ENCODE results near the gene RASGRP4. TPM values are rescaled to one million over a fixed set of nuclear protein-coding genes. Genes with fewer than 3 reads are reported as not detected.
"Not testable (repeated sequence)": the region's sequence is repeated elsewhere in the genome, so short reads cannot be mapped to it uniquely, and the experiment has no call there.

The RASGRP4 gene
- total RNA-seq, 1 donor from 2014 or later = not detected

GRCh38 chr19:38375098-38375493 is 50.9 kb downstream of the RASGRP4 start:
- DNase-seq (ENCODE audit: extremely low read depth, low read depth, low spot score) = no peak

DNA sequence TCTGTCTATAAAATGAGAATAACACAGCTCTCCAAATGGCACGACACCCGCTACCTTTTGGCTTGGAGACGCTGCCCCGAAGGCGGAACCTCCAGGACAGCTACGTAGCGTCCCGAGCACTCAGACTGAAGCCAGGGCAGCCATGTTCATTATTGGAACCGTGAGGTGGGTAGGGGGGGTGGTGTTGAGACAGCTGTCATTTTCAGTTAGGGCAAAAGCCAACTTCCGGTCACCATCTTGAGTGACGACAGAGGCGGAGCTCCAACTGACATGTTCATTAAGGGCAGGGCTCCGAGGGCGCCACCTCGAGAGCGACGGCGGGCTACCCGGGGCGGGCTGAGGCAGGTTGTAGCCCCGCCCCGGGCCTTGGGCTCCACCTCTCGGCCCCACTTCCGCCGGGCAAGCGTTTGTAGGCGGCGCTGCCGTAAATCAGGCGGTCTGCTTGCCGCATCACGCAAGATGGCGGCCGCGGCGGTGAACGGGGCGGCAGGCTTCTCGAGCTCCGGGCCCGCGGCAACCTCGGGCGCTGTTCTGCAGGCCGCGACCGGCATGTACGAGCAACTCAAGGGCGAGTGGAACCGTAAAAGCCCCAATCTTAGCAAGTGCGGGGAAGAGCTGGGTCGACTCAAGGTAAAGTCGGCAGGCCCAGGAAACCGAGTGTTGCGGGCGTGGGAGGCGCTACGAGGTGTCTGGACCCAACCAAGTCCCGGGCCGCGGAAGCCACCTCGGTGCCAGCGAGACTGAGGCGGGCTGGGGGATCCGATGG is 51.5 kb downstream of the RASGRP4 start, which contains the start of gene PSMD8:
Gene PSMD8, plus strand, starts transcription at position 240 of the 766 bp plus-strand sequence. Its CDS starts 31 bp downstream, at position 271.
- peak; percentile 90 for DNase-seq (ENCODE audit: extremely low read depth, low read depth, low spot score)

GRCh38 chr19:38373907-38374331 is 52.1 kb downstream of the RASGRP4 start:
- DNase-seq (ENCODE audit: extremely low read depth, low read depth, low spot score) = no peak

DNA sequence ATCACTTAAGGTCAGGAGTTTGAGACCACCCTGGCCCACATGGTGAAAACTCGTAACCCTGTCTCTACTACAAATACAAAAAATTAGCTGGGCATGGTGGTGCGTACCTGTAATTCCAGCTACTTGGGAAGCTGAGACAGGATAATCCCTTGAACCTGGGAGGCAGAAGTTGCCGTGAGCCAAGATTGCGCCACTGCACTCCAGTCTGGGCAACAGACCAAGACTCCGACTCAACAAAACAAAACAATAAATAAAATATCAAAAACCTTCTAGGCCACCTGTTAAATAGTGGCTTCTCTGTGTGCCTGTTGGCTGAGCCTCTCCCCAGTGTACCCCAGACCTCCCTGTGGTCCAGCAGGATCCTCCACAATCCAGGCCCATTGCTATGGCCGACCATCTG is 54.9 kb downstream of the RASGRP4 start:
- DNase-seq (ENCODE audit: extremely low read depth, low read depth, low spot score) = no peak

DNA sequence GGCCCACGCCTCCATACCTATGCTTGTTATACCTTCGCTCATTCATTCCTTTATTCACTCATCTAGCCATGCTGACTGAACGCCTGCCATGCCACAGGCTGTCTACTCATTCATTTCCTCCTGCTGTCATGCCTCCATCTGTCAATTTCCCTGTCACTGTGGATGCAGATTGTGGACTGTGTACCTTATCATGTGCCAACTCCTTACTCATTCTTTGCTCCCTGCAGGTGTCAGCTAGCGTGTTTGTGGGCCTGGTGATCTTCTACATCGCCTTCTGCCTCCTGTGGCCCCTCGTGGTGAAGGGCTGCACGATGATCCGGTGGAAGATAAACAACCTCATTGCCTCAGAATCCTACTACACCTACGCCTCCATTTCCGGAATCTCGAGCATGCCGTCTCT is 55.7 kb downstream of the RASGRP4 start:
- no peak for DNase-seq (ENCODE audit: extremely low read depth, low read depth, low spot score)

DNA sequence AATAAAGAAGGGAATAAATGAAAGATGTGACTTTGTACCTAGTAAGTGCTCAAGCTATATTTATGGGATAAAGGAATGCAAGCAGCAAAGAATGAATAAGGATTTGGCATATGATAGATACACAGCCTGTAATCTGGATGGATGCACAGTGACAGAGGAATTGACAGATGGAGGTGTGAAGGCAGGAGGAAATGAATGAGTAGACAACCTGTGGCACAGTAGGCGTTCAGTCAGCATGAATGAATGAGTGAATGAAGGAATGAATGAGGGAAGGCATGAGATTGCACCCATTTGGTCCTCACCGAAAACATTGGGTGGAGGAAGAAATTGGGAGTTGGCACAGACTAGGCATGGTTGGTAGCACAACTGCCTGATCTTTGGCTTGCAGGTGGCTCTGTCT is 56.4 kb downstream of the RASGRP4 start:
- no peak for DNase-seq (ENCODE audit: extremely low read depth, low read depth, low spot score)

DNA sequence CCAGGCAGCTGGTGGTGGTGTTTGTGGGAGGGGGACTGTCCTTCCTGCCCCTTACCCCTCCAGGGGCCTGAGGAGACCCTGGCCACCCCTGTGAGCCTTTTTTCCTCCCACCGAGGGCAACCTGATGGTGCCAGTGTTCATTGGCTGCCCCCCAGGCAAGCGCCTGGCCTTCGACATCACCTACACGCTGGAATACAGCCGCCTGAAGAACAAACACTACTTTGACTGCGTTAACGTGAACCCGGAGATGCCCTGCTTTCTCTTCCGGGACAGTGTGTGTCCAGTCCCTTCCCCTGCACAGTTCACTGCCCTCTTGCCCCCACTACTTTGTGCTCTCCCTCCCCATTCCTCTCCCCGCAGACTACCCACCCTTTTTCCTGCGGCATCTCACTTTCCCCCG is 59.0 kb downstream of the RASGRP4 start:
- DNase-seq (ENCODE audit: extremely low read depth, low read depth, low spot score) = no peak

DNA sequence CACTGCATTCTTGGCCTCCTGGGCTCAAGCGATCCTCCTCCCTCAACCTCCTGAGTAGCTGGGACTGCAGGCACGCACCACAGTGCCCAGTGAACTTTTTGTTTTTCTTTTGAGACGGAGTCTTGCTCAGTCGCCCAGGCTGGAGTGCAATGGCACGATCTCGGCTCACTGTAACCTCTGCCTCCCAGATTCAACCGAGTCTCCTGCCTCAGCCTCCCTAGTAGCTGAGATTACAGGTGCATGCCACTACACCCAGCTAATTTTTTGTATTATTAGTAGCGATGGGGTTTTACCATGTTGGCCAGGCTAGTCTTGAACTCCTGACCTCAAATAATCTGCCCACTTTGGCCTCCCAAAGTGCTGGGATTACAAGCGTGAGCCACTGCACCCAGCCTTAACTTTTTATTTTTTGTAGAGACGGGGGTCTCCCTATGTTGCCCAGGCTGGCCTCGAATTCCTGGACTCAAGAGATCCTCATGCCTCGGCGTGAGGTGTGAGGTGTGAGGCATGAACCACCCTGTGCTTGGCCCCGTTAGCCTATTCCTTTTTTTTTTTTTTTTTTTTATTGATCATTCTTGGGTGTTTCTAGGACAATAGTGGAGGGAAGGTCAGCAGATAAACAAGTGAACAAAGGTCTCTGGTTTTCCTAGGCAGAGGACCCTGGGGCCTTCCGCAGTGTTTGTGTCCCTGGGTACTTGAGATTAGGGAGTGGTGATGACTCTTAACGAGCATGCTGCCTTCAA is 62.9 kb downstream of the RASGRP4 start:
- not testable (repeated sequence) for DNase-seq (ENCODE audit: extremely low read depth, low read depth, low spot score)

DNA sequence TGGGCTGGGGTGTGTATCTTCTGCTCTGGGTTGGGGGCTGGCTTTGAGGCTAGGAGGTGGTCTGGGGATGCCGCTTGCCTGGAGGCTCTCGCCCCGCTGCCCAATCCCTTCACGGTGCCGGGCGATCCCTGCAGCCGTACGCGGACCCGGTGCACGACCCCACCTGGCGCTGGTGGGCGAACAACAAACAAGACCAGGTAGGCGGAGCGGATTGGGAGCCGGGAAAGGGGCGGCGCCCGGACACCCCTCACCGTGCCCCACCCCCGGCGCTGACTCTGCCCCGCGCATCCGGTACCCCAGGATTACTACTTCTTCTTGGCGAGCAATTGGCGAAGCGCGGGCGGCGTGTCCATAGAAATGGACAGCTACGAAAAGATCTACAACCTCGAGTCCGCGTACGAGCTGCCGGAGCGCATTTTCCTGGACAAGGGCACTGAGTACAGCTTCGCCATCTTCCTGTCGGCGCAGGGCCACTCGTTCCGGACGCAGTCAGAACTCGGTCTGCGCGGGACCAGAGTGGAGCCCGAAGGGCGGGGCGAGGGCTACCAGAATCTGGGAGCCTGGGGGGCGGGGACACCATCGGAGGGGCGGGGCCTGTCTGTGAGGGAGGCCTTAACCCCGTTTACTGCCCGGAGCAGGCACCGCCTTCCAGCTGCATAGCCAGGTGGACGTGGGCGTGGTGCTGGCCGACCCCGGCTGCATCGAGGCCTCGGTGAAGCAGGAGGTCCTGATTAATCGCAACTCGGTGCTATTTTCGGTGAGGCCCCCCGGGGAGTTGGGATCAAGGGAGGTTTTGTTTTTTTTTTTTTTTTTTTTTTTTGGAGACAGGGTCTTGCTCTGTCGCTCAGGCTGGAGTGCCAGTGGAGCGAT is 63.7 kb downstream of the RASGRP4 start:
- DNase-seq (ENCODE audit: extremely low read depth, low read depth, low spot score) = no peak

DNA sequence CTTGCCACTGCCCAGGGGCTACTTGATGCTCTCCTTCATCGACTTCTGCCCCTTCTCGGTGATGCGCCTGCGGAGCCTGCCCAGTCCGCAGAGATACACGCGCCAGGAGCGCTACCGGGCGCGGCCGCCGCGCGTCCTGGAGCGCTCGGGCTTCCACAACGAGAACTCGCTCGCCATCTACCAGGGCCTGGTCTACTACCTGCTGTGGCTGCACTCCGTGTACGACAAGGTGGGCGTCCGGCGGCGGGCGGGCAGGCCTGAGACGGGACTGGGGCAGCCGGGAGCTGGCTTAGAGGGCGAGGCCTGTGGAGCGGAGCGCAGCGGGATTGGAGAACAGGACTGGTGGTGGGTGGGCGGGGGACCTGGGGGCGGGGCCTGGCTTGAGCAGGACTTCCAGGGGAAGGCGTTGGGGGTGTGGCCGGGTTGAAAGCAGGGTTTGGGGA is 64.4 kb downstream of the RASGRP4 start:
- no peak for DNase-seq (ENCODE audit: extremely low read depth, low read depth, low spot score)

DNA sequence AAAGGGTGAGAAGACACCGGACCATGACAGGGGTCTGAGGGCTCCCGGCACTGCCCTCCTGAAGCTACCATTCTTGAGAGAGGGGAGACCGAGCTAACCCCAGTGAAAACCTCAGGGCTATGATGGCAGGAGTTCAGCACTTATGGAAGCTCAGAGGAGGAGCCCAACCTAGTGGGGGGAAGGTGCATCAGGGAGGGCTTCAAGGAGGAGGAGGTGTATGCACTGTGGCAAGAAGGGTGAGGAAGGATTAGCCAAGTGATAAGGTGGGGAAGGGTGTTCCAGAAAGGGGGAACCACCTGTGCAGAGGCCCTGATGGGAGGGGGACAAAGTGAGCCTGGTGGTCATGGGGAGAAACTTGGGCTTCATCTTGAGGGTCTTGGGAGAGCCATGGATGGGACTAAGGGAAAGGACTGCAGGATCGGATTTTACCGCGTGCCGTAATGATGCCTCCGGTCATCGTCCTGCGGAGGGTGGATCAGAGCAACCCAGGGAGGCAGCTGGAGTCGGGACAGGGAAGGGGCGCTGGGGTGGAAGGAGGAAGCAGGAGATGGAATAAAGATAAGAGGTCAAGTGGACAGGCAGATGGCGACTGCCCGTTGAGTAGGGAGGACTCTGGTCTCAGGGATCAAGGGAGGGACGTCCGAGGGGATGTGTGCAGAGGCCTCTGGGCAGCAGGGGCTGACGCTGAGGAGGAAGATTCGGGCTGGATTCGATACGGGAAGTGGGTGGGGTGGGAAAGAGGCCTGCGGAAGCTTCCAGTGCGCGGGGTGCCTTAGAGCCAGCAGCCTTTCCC is 65.0 kb downstream of the RASGRP4 start:
- DNase-seq (ENCODE audit: extremely low read depth, low read depth, low spot score) = no peak

- DNase-seq (ENCODE audit: extremely low read depth, low read depth, low spot score) = no peak
Measured at GRCh38 chr19:38360351-38360750, 65.7 kb downstream of the RASGRP4 start.

GRCh38 chr19:38359242-38360021 is 66.6 kb downstream of the RASGRP4 start:
- no peak for DNase-seq (ENCODE audit: extremely low read depth, low read depth, low spot score)

Other genes with a start within 250 kb of the RASGRP4 start
- gene DPF1, start 202.0 kb downstream of the RASGRP4 start, total RNA-seq = 1.0 and 1.5 TPM in 2 replicates
- gene PPP1R14A, start 169.8 kb downstream of the RASGRP4 start, total RNA-seq = 21.7 and 27.4 TPM in 2 replicates
- gene SPINT2, start 161.6 kb downstream of the RASGRP4 start, total RNA-seq = 14.6 and 83.5 TPM in 2 replicates
- gene C19orf33, start 122.0 kb downstream of the RASGRP4 start, total RNA-seq = 24.3 and 37.2 TPM in 2 replicates
- gene YIF1B, start 110.3 kb downstream of the RASGRP4 start, total RNA-seq = 85.6 and 94.3 TPM in 2 replicates
- 12.8 and 13.5 TPM in 2 replicates for gene KCNK6, start 106.4 kb downstream of the RASGRP4 start, total RNA-seq
- gene CATSPERG, start 90.4 kb downstream of the RASGRP4 start, total RNA-seq = 1.3 TPM in 1 of 2 replicates, not detected in the other
- 232 and 267 TPM in 2 replicates for gene PSMD8, start 51.6 kb downstream of the RASGRP4 start, total RNA-seq
- gene GGN, start 38.2 kb downstream of the RASGRP4 start, total RNA-seq = 0.64 and 1.5 TPM in 2 replicates
- gene SPRED3, start 37.5 kb downstream of the RASGRP4 start, total RNA-seq = 8.5 and 9.4 TPM in 2 replicates
- 13.9 and 20.3 TPM in 2 replicates for gene FAM98C, start 23.1 kb downstream of the RASGRP4 start, total RNA-seq
- 0.05 and 0.06 TPM in 2 replicates for gene RYR1, start 7.5 kb upstream of the RASGRP4 start, total RNA-seq
- 0.39 TPM in 1 of 2 replicates, not detected in the other for gene MAP4K1, start 191.7 kb upstream of the RASGRP4 start, total RNA-seq
- 392 and 501 TPM in 2 replicates for gene EIF3K, start 193.0 kb upstream of the RASGRP4 start, total RNA-seq
- 697 and 882 TPM in 2 replicates for gene ACTN4, start 221.4 kb upstream of the RASGRP4 start, total RNA-seq